MCF 10A (cell line): Measurements from ENCODE around the gene PGM2. TPM values are rescaled to one million over a fixed set of nuclear protein-coding genes. Genes with fewer than 3 reads are reported as not detected.

ENCODE experiments used
- BruUV-seq: library from RNA; stranded (reverse); fragments of 400-500 nt; replicated peaks from 2 replicates; lab custom pipeline; 2021; lab: Mats Ljungman, UMichigan
- CTCF ChIA-PET: fragments of 300-600 bp; sonication (Branson Sonifier 250); formaldehyde crosslinking; extraction: SDS; loops from one replicate; lab custom pipeline; 2021; ENCODE audit warnings: antibody characterized with exemption, inconsistent platforms; lab: Yijun Ruan, JAX
- POLR2A ChIA-PET: fragments of 300-600, 350-650 bp; sonication (Branson Sonifier 250); formaldehyde crosslinking; extraction: SDS; loops from one replicate; lab custom pipeline; 2020; ENCODE audit warnings: antibody characterized with exemption, inconsistent platforms; lab: Yijun Ruan, JAX
- DNase-seq: peaks from one replicate; pipeline ENCODE4 v3.0.0-alpha.2; 2018; ENCODE audit not compliant: unreplicated experiment
- H3K27ac Mint-ChIP-seq: one replicate; pipeline ENCODE4 v1.8.0; 2022; ENCODE audit warnings: mild to moderate bottlenecking, low read depth, mixed read lengths; ENCODE audit not compliant: unreplicated experiment
- H3K27me3 Mint-ChIP-seq: one replicate; pipeline ENCODE4 v1.8.0; 2022; ENCODE audit warnings: mixed read lengths; ENCODE audit not compliant: insufficient read depth, unreplicated experiment
- H3K36me3 Mint-ChIP-seq: one replicate; pipeline ENCODE4 v1.8.0; 2022; ENCODE audit warnings: mild to moderate bottlenecking, moderate library complexity, mixed read lengths; ENCODE audit not compliant: insufficient read depth, unreplicated experiment
- H3K4me1 Mint-ChIP-seq: one replicate; pipeline ENCODE4 v1.8.0; 2022; ENCODE audit warnings: mixed read lengths; ENCODE audit not compliant: insufficient read depth, unreplicated experiment
- H3K4me3 Mint-ChIP-seq: one replicate; pipeline ENCODE4 v1.8.0; 2022; ENCODE audit warnings: mild to moderate bottlenecking, moderate library complexity, mixed read lengths; ENCODE audit not compliant: unreplicated experiment
- H3K9me3 Mint-ChIP-seq: one replicate; pipeline ENCODE4 v1.8.0; 2022; ENCODE audit warnings: mixed read lengths; ENCODE audit not compliant: unreplicated experiment
- CTCF ChIP-seq: fragments of 200-600 bp; IDR thresholded peaks from one replicate; pipeline ENCODE4 v1.8.0; 2022; ENCODE audit warnings: antibody characterized with exemption, mild to moderate bottlenecking; ENCODE audit not compliant: unreplicated experiment
- intact Hi-C: fragments of 100-400 bp; cut with micrococcal nuclease; formaldehyde crosslinking; loops from 2 replicates; pipeline ENCODE4 v1.14.1; 2022
- total RNA-seq: library from RNA; stranded (reverse); gene quantifications from 2 replicates; pipeline ENCODE4 v1.2.3, GENCODE V29; 2022

Gene PGM2
- total RNA-seq, 1 experiment from 2014 or later = 27.9 TPM

DNA sequence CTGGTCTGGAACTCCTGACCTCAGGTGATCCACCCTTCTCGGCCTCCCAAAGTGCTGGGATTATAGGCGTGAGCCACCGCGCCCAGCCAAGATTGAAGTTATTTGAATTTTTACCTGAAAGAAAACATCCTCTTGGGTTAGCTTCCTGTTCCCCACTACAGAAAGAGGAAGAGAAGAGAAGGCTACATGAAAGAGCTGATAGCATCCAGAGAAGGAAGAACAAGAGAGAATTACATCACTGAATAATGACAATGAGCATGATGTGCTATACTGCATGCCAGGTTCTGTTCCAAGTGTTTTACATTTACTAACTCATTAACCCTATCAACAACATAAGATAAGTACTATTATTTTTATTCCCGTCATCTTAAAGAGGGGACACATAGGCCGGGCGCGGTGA lies 52.9 kb downstream of the PGM2 start:
- no peaks in the 10 kb centered on the region for H3K9me3 Mint-ChIP-seq
- ChIA-PET CTCF (no interaction called here), POLR2A (interaction anchor here (1.0 kb wide), 1 partner anchor 52 kb away, joined by 3 read pairs; the partner anchor contains the start of gene PGM2)
- no peaks in the 10 kb centered on the region for H3K27me3 Mint-ChIP-seq
- H3K4me3 Mint-ChIP-seq = no peak overlapping the region
- H3K27ac Mint-ChIP-seq = no peak overlapping the region
- H3K4me1 Mint-ChIP-seq = peaks cover 21% of the 10 kb centered on the region
- intact Hi-C loops = no loop called here
- no peak for DNase-seq
- no TSS peak for BruUV-seq
- TF ChIP-seq CTCF = no peak
- no peaks in the 10 kb centered on the region for H3K36me3 Mint-ChIP-seq

GRCh38 chr4:37881811-37882210 lies 55.3 kb downstream of the PGM2 start:
- no peak overlapping the region for H3K4me3 Mint-ChIP-seq
- H3K4me1 Mint-ChIP-seq = peaks cover 24% of the 10 kb centered on the region
- intact Hi-C loops = no loop called here
- ChIA-PET POLR2A (interaction anchor here (0.8 kb wide), 1 partner anchor 55 kb away, joined by 3 read pairs; the partner anchor contains the start of gene PGM2), CTCF (interaction anchor here (0.6 to 1.1 kb wide), 3 partner anchors 52 to 279 kb away, joined by 3 to 6 read pairs (median 3); no protein-coding TSS in a partner anchor)
- no peak for TF ChIP-seq CTCF
- DNase-seq = peak; percentile 15
- H3K36me3 Mint-ChIP-seq = no peaks in the 10 kb centered on the region
- no TSS peak for BruUV-seq
- no peaks in the 10 kb centered on the region for H3K27me3 Mint-ChIP-seq
- H3K9me3 Mint-ChIP-seq = no peaks in the 10 kb centered on the region
- H3K27ac Mint-ChIP-seq = no peak overlapping the region

GRCh38 chr4:37882665-37883296 lies 56.3 kb downstream of the PGM2 start:
- CTCF ChIA-PET = interaction anchor here (1.1 kb wide), 1 partner anchor 280 kb away, joined by 3 read pairs; no protein-coding TSS in a partner anchor
- no peak overlapping the region for H3K4me3 Mint-ChIP-seq
- H3K9me3 Mint-ChIP-seq = no peaks in the 10 kb centered on the region
- H3K36me3 Mint-ChIP-seq = no peaks in the 10 kb centered on the region
- TF ChIP-seq CTCF = no peak
- peak overlapping the region; percentile 35 for H3K27ac Mint-ChIP-seq
- POLR2A ChIA-PET = interaction anchor here (0.6 kb wide), 1 partner anchor 52 kb away, joined by 3 read pairs; no protein-coding TSS in a partner anchor
- intact Hi-C loops = no loop called here
- H3K27me3 Mint-ChIP-seq = no peaks in the 10 kb centered on the region
- DNase-seq = peak; percentile 65
- H3K4me1 Mint-ChIP-seq = peaks cover 24% of the 10 kb centered on the region
- no TSS peak for BruUV-seq

GRCh38 chr4:37884855-37885487 lies 58.5 kb downstream of the PGM2 start:
- ChIA-PET CTCF (interaction anchor here (0.6 kb wide), 1 partner anchor 230 kb away, joined by 4 read pairs; no protein-coding TSS in a partner anchor), POLR2A (no interaction called here)
- Mint-ChIP-seq H3K27me3 (no peaks in the 10 kb centered on the region), H3K9me3 (no peaks in the 10 kb centered on the region), H3K4me3 (no peak overlapping the region), H3K27ac (no peak overlapping the region), H3K4me1 (peaks cover 24% of the 10 kb centered on the region), H3K36me3 (no peaks in the 10 kb centered on the region)
- DNase-seq = no peak
- intact Hi-C loops = no loop called here
- no peak for TF ChIP-seq CTCF
- no TSS peak for BruUV-seq
